Measurements from ENCODE around the gene SLC6A20. TPM values are rescaled to one million over a fixed set of nuclear protein-coding genes. Genes with fewer than 3 reads are reported as not detected.

The SLC6A20 gene
- total RNA-seq, 1 donor from 2014 or later: 4.2 TPM

DNA sequence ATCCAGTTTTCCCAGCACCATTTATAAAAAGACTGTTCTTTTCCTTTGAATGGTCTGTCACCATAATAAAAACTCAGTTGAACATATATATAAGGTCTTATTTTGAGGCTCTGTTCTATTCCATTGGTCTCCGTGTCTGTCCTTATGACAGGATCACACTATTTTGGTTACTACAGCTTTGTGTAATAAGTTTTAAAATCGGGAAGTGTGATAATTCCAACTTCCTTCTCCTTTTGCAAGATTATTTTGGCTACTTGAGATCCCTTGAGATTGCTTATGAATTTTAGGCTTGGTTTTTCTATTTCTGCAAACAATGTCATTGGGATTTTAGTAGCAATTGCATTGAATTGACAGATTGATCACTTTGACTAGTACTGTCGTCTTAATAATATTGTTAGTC, 71.4 kb downstream of the SLC6A20 start:
- DNase-seq: no peak
- TF ChIP-seq, protein P1, sequence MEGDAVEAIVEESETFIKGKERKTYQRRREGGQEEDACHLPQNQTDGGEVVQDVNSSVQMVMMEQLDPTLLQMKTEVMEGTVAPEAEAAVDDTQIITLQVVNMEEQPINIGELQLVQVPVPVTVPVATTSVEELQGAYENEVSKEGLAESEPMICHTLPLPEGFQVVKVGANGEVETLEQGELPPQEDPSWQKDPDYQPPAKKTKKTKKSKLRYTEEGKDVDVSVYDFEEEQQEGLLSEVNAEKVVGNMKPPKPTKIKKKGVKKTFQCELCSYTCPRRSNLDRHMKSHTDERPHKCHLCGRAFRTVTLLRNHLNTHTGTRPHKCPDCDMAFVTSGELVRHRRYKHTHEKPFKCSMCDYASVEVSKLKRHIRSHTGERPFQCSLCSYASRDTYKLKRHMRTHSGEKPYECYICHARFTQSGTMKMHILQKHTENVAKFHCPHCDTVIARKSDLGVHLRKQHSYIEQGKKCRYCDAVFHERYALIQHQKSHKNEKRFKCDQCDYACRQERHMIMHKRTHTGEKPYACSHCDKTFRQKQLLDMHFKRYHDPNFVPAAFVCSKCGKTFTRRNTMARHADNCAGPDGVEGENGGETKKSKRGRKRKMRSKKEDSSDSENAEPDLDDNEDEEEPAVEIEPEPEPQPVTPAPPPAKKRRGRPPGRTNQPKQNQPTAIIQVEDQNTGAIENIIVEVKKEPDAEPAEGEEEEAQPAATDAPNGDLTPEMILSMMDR (IDR thresholded peaks at IDR 0.05): no peak
- H3K27ac ChIP-seq: no peak overlapping the region
- no peaks in the 10 kb centered on the region for H3K27me3 ChIP-seq (ENCODE audit: low read depth)
- ATAC-seq: no peak
- no peak overlapping the region for H3K4me3 ChIP-seq
- no peaks in the 10 kb centered on the region for H3K9me3 ChIP-seq
- peaks cover 62% of the 10 kb centered on the region for H3K36me3 ChIP-seq
- intact Hi-C loops (cut with DNase I): no loop called here
- H3K4me1 ChIP-seq: peaks cover 7% of the 10 kb centered on the region

DNA sequence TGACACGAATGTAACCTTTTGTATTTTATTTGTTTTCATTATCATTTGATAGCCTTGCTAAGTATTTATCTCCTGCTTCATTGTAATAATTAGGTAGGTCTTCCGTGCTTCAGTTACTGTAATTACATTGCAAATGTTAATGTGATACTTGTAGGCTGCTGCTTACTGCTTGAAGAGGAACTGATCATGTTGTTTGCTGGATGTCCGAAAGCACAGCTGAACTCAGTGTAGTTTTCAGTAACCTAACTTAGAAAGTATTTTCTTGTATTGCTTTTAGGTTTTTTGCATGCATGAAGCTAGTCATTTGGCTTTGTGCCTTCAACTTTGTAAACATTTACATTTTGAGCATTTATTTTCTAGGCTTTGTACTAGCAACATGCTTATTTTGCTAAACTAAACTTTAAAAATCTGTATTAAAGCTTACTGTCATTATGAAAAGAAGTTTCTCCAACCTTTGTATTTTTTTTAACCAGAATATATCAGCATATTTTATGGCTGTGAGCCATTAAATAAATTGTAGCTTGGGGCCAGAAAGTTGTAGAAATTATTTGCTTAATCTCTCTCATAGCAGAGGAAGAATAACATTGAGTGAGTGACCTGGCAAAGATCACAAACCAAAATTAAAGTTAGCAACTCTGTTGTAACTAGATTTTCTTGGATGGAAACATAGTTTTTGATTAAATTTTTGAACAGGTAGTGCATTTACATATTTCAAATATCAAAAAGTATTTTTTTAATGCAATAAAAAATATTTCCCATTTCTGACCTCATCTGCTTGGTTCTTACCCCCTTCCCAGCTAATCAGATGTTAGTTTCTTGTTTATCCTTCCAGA, 76.5 kb downstream of the SLC6A20 start:
- Histone ChIP-seq H3K4me3 (no peak overlapping the region), H3K9me3 (no peaks in the 10 kb centered on the region), H3K27ac (no peak overlapping the region), H3K36me3 (peaks cover 53% of the 10 kb centered on the region), H3K27me3 (ENCODE audit: low read depth) (no peaks in the 10 kb centered on the region), H3K4me1 (peaks cover 11% of the 10 kb centered on the region)
- DNase-seq (no peak), ATAC-seq (no peak)
- intact Hi-C loops (cut with DNase I): no loop called here
- TF ChIP-seq, protein P1 (IDR thresholded peaks at IDR 0.05): no peak

DNA sequence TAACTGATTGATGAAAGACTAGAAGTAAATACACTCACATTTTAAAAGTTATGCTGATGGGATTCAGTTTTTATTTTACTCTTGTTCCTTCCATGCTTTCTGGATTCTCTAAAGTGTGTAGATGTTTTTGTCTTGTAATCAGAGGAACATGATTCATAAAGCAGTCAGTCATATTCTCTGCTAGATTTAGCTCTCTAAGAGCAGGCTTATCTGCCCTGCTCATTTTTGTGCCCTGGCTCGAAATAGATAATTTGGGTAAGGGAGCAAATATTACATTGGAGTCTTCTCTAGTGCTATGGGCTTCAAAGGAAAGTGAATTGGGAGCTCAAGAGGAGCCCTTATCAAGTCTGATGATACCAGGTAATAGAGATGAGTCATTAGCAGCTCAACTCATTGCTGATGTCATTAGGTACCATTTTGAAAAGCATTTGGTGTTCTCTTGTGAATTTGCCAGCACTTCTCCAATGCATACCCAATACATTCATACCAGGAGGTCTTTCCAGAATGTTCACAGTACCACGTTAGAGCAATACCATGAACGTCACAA, 79.5 kb downstream of the SLC6A20 start:
- DNase-seq: no peak
- H3K36me3 ChIP-seq: peaks cover 56% of the 10 kb centered on the region
- H3K27me3 ChIP-seq (ENCODE audit: low read depth): no peaks in the 10 kb centered on the region
- no peak overlapping the region for H3K27ac ChIP-seq
- H3K9me3 ChIP-seq: no peaks in the 10 kb centered on the region
- H3K4me3 ChIP-seq: no peak overlapping the region
- ATAC-seq: no peak
- peaks cover 11% of the 10 kb centered on the region for H3K4me1 ChIP-seq
- TF ChIP-seq, protein P1 (IDR thresholded peaks at IDR 0.05): no peak
- intact Hi-C loops (cut with DNase I): no loop called here

DNA sequence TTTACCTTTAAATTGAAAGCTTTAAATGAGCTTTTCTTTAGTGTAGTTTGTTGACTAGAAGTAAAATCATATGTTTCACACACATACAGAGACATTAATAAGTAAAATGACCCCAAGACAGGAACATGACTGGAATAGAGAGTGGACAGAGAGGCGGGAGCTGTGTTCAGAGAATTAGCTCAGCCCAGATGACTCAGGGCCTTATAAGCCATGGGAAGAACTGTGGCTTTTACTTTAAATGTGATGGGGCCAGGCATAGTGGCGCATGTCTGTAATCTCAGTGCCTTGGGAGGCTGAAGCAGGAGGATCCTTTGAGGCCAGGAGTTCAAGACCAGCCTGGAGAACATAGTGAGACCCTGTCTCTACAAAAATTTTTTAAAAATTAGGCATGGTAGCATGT, 80.4 kb downstream of the SLC6A20 start:
- intact Hi-C loops (cut with DNase I): no loop called here
- no peak for DNase-seq
- Histone ChIP-seq H3K4me3 (no peak overlapping the region), H3K9me3 (no peaks in the 10 kb centered on the region), H3K27me3 (ENCODE audit: low read depth) (no peaks in the 10 kb centered on the region), H3K27ac (no peak overlapping the region), H3K4me1 (peaks cover 11% of the 10 kb centered on the region), H3K36me3 (peaks cover 62% of the 10 kb centered on the region)
- ATAC-seq: no peak
- TF ChIP-seq, protein P1 (IDR thresholded peaks at IDR 0.05): no peak

DNA sequence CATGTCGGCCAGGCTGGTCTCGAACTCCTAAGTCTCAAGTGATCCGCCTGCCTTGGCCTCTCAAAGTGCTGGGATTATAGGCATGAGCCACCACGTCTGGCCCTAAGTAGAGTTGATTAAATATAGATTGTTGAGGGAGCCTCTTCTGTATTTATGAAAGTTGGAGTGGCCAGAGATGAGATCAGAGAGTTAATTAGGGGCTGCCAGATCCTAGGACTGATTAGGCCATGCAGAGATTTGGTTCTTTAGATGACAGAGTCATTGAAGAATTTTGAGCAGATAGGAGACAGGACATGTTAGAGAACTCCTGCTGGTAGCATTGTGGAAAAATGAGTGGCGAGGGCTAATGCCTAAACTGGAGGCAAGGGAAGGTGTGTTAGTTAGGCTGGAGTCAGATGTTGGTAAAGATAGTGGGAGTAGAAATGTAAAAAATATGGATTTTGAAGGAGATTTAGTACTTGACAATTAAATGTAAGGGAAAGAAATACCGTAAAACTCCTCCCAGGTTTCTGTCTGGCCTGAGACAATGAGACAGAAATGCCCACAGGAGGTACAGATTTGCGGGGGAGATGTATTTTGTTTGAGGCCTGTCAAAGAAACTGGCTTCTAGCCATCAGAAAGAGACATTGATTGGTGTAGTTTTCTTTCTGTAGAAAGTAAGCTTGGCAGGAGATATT, 83.8 kb downstream of the SLC6A20 start:
- Histone ChIP-seq H3K27me3 (ENCODE audit: low read depth) (no peaks in the 10 kb centered on the region), H3K4me1 (no peaks in the 10 kb centered on the region), H3K27ac (no peak overlapping the region), H3K4me3 (no peak overlapping the region), H3K36me3 (peaks cover 91% of the 10 kb centered on the region), H3K9me3 (no peaks in the 10 kb centered on the region)
- no peak for ATAC-seq
- DNase-seq: no peak
- intact Hi-C loops (cut with DNase I): no loop called here
- TF ChIP-seq, protein P1 (IDR thresholded peaks at IDR 0.05): no peak
